HG03103 (cell line): ENCODE measurements around the gene ARCN1.
"Not testable (repeated sequence)": the region's sequence is repeated elsewhere in the genome, so short reads cannot be mapped to it uniquely, and the experiment has no call there.

ENCODE experiments used
- ATAC-seq: cut with Tn5 transposase; IDR thresholded peaks from one replicate; pipeline ENCODE4 v1.9.1; 2021; ENCODE audit warnings: low read depth; ENCODE audit not compliant: unreplicated experiment

The ARCN1 gene

GRCh38 chr11:118544010-118544646 lies 28.1 kb upstream of the ARCN1 start:
- ATAC-seq, result no peak

- ATAC-seq, result no peak
These were observed 27.6 kb upstream of the ARCN1 start for GRCh38 chr11:118544647-118545010.

GRCh38 chr11:118545533-118545932 lies 26.7 kb upstream of the ARCN1 start:
- ATAC-seq, result no peak

- no peak for ATAC-seq
These were observed 25.1 kb upstream of the ARCN1 start for GRCh38 chr11:118547132-118547531.

GRCh38 chr11:118552341-118552740 lies 19.9 kb upstream of the ARCN1 start:
- ATAC-seq, result no peak

- no peak for ATAC-seq
These were observed 11.4 kb upstream of the ARCN1 start for GRCh38 chr11:118560806-118561205.

GRCh38 chr11:118565051-118565450 lies 7.2 kb upstream of the ARCN1 start:
- ATAC-seq, result no peak

- ATAC-seq, result no peak
These were observed 2.5 kb upstream of the ARCN1 start for GRCh38 chr11:118569670-118570069.

GRCh38 chr11:118570787-118571186 lies 1.4 kb upstream of the ARCN1 start:
- no peak for ATAC-seq

GRCh38 chr11:118571701-118572060 lies 528 bp upstream of the ARCN1 start:
- not testable (repeated sequence) for ATAC-seq

GRCh38 chr11:118572981-118573550 lies 857 bp downstream of the ARCN1 start:
- no peak for ATAC-seq

- no peak for ATAC-seq
These were observed 2.4 kb downstream of the ARCN1 start for GRCh38 chr11:118574636-118575035.

- not testable (repeated sequence) for ATAC-seq
These were observed 5.8 kb downstream of the ARCN1 start for GRCh38 chr11:118577995-118578394.

- ATAC-seq, result no peak
These were observed 8.8 kb downstream of the ARCN1 start for GRCh38 chr11:118581057-118581456.

GRCh38 chr11:118587952-118588351 lies 15.7 kb downstream of the ARCN1 start:
- ATAC-seq, result no peak

GRCh38 chr11:118592616-118593367 lies 20.6 kb downstream of the ARCN1 start:
- no peak for ATAC-seq

- ATAC-seq, result not testable (repeated sequence)
These were observed 22.8 kb downstream of the ARCN1 start for GRCh38 chr11:118594984-118595383.

- ATAC-seq, result no peak
These were observed 24.3 kb downstream of the ARCN1 start for GRCh38 chr11:118596224-118597146.

- no peak for ATAC-seq
These were observed 25.3 kb downstream of the ARCN1 start for GRCh38 chr11:118597556-118597955.

- no peak for ATAC-seq
These were observed 30.1 kb downstream of the ARCN1 start for GRCh38 chr11:118602331-118602730.

GRCh38 chr11:118603709-118604108 lies 31.5 kb downstream of the ARCN1 start:
- not testable (repeated sequence) for ATAC-seq
